Measurements from ENCODE around the gene PER1.

The PER1 gene

DNA sequence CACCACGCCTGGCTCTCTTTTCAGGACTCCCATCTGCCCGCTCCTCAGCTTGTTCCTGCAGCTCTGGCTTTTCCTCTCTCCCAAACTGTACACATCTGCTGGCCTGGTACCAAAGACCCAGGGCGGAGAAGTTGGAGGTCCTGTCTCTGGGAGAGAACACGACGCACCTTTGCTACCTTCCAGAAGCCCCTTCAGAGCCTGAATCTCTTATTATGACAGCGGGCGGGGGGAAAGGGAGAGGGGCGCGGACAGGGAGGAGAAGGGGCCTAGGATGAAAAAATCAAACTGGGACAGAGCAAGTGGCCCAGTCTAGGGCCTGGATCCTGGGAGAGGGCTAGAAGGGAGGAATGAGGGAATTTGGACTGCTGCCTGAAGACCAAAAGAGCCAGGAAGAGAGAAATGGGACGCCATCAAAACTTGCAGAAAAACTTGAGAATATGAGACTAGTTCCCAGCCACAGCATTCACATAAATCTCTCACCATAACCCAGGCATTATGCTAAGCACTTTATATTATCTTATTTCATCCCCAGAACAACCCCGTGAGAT lies 2.5 kb upstream of the PER1 start:
- H3K4me1 Mint-ChIP-seq, result peaks cover 13% of the 10 kb centered on the region
- peak overlapping the region in 2 of 3 experiments; percentile 98 to 100 for H3K27ac Mint-ChIP-seq
- peaks cover 10% of the 10 kb centered on the region for H3K36me3 Mint-ChIP-seq (ENCODE audit: low read depth)
- no peaks in the 10 kb centered on the region for H3K27me3 Mint-ChIP-seq (ENCODE audit: low read depth)
- H3K9me3 Mint-ChIP-seq, result no peaks in the 10 kb centered on the region
- TF ChIP-seq, protein P1, sequence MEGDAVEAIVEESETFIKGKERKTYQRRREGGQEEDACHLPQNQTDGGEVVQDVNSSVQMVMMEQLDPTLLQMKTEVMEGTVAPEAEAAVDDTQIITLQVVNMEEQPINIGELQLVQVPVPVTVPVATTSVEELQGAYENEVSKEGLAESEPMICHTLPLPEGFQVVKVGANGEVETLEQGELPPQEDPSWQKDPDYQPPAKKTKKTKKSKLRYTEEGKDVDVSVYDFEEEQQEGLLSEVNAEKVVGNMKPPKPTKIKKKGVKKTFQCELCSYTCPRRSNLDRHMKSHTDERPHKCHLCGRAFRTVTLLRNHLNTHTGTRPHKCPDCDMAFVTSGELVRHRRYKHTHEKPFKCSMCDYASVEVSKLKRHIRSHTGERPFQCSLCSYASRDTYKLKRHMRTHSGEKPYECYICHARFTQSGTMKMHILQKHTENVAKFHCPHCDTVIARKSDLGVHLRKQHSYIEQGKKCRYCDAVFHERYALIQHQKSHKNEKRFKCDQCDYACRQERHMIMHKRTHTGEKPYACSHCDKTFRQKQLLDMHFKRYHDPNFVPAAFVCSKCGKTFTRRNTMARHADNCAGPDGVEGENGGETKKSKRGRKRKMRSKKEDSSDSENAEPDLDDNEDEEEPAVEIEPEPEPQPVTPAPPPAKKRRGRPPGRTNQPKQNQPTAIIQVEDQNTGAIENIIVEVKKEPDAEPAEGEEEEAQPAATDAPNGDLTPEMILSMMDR (IDR thresholded peaks at IDR 0.05; ENCODE audit: unreplicated experiment in 3 of 3), result no peak
- H3K4me3 Mint-ChIP-seq, result no peak overlapping the region

DNA sequence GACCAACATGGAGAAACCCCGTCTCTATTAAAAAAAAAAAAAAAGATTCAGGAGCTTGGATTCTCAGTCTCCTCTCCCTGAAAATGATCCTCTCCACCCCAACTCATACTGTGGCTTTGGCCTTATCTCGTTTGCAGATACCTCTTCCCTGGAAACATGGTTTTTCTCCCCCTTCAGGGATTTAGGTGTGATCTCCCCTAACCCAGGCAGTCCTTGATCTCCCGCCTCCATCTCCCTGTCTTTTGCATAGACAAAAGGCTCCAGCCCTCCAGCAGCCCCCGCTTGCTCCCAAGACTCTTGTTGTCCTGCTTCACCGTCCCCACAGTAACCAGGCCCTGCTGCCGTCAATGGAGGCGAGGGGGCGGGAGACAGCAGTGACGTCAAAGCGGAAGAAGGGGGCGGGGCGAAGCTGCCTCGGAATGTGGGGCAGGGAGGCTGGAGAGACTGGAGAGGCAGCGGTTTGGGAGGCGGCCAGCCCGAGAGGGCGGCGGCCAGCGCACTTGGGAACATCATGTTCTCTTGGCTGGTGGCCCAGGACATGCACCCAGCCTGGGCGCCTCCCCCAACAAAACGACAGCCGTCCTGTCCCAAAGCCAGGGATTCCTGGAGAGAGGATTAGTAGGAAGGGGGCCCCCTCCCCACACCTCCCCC lies 1.9 kb upstream of the PER1 start:
- Mint-ChIP-seq H3K4me1 (peaks cover 13% of the 10 kb centered on the region), H3K36me3 (ENCODE audit: low read depth) (peaks cover 9% of the 10 kb centered on the region), H3K27me3 (ENCODE audit: low read depth) (no peaks in the 10 kb centered on the region), H3K27ac (peak overlapping the region in 2 of 3 experiments; percentile 98 to 100), H3K4me3 (no peak overlapping the region), H3K9me3 (no peaks in the 10 kb centered on the region)
- TF ChIP-seq, protein P1 (IDR thresholded peaks at IDR 0.05; ENCODE audit: unreplicated experiment in 3 of 3), result no peak

DNA sequence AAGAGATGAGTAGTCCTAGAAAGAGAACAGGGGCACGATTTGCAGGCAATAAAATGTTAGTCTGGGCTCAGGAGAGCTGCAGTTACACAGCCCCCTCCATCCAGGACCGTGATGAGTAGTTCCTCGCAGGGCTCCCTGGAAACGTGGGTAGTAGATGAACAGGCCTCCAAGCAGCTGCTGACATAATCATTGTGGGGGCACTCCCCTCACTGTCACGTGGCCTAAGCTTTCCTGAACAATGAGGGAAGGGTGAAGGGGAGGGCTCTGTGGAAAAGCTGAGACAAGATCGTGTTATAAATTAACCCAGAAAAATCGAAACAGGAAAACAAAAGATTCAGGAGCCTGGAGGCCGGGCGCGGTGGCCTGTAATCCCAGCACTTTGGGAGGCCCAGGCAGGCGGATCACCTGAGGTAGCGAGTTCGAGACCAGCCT lies 1.3 kb upstream of the PER1 start:
- Mint-ChIP-seq H3K9me3 (no peaks in the 10 kb centered on the region), H3K27ac (peak overlapping the region in 2 of 3 experiments; percentile 98 to 100), H3K27me3 (ENCODE audit: low read depth) (no peaks in the 10 kb centered on the region), H3K36me3 (ENCODE audit: low read depth) (peaks cover 6% of the 10 kb centered on the region), H3K4me3 (peak overlapping the region; percentile 91 to 95 (median 93)), H3K4me1 (peaks cover 8% of the 10 kb centered on the region)
- TF ChIP-seq, protein P1 (IDR thresholded peaks at IDR 0.05; ENCODE audit: unreplicated experiment in 3 of 3), result no peak

DNA sequence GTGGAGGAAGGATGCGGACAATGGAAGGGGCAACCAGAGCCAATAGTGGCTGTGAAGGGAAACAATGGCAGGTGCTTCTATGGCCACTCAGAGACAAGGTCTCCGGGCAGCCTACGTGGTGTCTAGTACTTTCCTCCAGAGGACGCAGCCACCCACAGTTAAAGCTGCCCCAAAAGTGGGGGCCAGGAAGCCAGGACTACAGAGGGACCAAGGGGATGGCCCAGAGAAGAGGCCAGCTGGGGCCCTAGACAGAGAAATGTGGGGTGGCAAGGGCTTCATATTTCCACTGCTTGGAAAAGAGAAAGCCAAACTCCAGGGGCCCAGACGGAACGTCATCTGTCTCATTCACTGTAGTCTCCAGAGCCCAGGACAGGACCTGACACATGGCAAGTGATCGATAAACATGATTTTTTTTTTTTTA lies 837 bp upstream of the PER1 start:
- Mint-ChIP-seq H3K27ac (peak overlapping the region in 2 of 3 experiments; percentile 98 to 100), H3K4me3 (peak overlapping the region; percentile 91 to 95 (median 93)), H3K27me3 (ENCODE audit: low read depth) (no peaks in the 10 kb centered on the region), H3K36me3 (ENCODE audit: low read depth) (peaks cover 9% of the 10 kb centered on the region), H3K9me3 (no peaks in the 10 kb centered on the region), H3K4me1 (peaks cover 6% of the 10 kb centered on the region)
- TF ChIP-seq, protein P1 (IDR thresholded peaks at IDR 0.05; ENCODE audit: unreplicated experiment in 3 of 3), result no peak

DNA sequence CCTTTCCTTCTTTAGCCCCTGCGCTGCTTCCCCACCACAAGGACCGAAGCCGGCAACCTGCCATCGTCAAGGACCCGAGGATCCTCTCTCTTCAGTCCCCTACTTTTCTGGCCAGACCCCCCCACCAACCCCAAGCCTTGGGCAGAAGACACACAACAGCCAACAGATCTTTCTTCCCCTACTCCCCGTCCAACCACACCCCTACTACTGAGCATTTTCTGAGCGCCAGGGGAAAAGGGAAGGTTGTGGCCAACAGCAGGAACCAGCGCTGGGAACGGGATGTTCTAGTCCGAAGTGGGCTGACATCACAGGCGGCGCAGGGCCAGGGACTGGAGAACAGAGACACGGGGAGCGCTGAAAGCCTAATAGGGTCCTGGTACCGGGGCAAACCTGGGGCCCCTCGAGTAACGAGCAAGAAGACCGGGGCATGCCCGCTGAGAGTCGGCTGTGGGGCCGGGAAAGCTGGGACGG lies 528 bp downstream of the PER1 start:
- peak overlapping the region; percentile 91 to 95 (median 93) for H3K4me3 Mint-ChIP-seq
- peak overlapping the region in 2 of 3 experiments; percentile 89 to 97 for H3K27ac Mint-ChIP-seq
- no peaks in the 10 kb centered on the region for H3K9me3 Mint-ChIP-seq
- TF ChIP-seq, protein P1 (IDR thresholded peaks at IDR 0.05; ENCODE audit: unreplicated experiment in 3 of 3), result no peak
- H3K36me3 Mint-ChIP-seq (ENCODE audit: low read depth), result peaks cover 18% of the 10 kb centered on the region
- H3K4me1 Mint-ChIP-seq, result peaks cover 6% of the 10 kb centered on the region
- H3K27me3 Mint-ChIP-seq (ENCODE audit: low read depth), result no peaks in the 10 kb centered on the region

Measured in nephron (organoid).